Thoracic aorta (tissue), 2 donors: ENCODE data around the gene TNRC6C. TPM values are rescaled to one million over a fixed set of nuclear protein-coding genes. Genes with fewer than 3 reads are reported as not detected.

ENCODE experiments used
- ATAC-seq: fragments of 150-250 bp; one replicate; pipeline ENCODE4 v1.8.0; 2017; ENCODE audit warnings: low read depth; ENCODE audit not compliant: insufficient number of reproducible peaks, low FRiP score
- DNase-seq: peaks from one replicate; pipeline ENCODE4 v3.0.0-alpha.2; 2020; ENCODE audit warnings: low spot score
- H3K27ac ChIP-seq, 2 donors: fragments of 200-600 bp; sonication (generic); 1 replicate in 1 of 2; 2 replicates in 1 of 2; pipeline ENCODE4 v1.5.1; 2016; ENCODE audit warnings: mild to moderate bottlenecking in 2 of 2, moderate library complexity in 2 of 2
- H3K27me3 ChIP-seq: fragments of 200-600 bp; sonication (generic); replicated peaks from 2 replicates; pipeline ENCODE4 v1.6.0; 2016; ENCODE audit warnings: mild to moderate bottlenecking; ENCODE audit not compliant: insufficient read depth
- H3K36me3 ChIP-seq: fragments of 200-600 bp; sonication (generic); one replicate; pipeline ENCODE4 v1.5.1; 2016
- H3K4me1 ChIP-seq, 2 donors: fragments of 200-600 bp; sonication (generic); 1 replicate in 1 of 2; 2 replicates in 1 of 2; pipeline versions ENCODE4 v1.5.1 to v1.6.0; 2016; ENCODE audit warnings: low read depth in 2 of 2, mild to moderate bottlenecking in 1 of 2; ENCODE audit not compliant: control insufficient read depth in 1 of 2
- H3K4me3 ChIP-seq: fragments of 200-600 bp; sonication (generic); 2 replicates; pipeline ENCODE4 v1.5.1; 2016; ENCODE audit warnings: mild to moderate bottlenecking
- H3K9me3 ChIP-seq: fragments of 200-600 bp; sonication (generic); 2 replicates; pipeline ENCODE4 v1.5.1; 2016
- total RNA-seq, 2 donors: library from RNA; depleted of rRNA; stranded (reverse); fragments of >200 nt; gene quantifications; one replicate each; pipeline versions ENCODE4 v1.1.0 to v1.2.3, GENCODE V29; 2016
- TF ChIP-seq, protein P1 (sequence below): fragments of 200-600 bp; sonication (generic); IDR thresholded peaks from one replicate; pipeline ENCODE4 v1.5.1; 2019; ENCODE audit warnings: antibody characterized with exemption

TNRC6C gene
- total RNA-seq, 2 donors from 2014 or later = 27.8 to 41.1 TPM

DNA sequence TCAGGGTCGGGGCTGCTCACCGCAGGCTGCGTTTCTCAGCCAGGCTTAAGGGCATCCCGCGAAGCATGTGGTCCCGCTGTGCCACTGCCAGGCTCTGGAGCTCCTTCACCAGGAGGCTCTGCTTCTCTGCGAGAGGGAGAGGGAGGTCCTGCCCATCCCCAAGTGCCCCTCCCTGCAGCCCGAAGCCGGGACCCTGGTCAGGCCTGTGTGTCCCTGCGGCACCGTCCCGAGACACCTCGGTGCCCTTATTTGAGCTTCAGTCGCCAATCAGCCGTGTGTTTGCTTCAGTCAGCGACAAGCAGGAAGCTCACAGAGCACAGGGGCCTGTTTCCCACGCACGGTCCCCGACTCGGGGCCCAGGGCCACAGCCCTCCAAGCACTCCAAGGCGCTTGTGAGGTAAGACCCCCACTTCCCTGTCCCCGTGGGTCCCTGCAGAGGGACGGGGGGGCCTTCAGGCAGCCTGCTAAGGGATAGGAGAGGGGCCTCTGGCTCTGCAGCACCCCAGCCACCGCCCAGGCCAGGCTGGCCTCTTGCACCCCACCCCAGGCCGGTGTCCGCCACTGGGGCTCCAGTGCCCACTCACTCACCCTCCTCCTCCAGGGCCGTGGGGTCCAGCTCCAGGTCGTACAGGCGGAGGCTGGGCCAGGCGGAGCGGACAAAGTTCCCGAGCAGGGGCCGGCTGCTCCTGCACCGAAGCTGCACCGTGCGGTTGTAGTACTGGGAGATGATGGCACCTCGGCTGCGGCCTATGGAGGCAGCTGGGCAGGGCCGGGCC is 166.8 kb downstream of the TNRC6C start:
- H3K9me3 ChIP-seq = no peaks in the 10 kb centered on the region
- H3K27me3 ChIP-seq = no peaks in the 10 kb centered on the region
- no peak for ATAC-seq
- H3K27ac ChIP-seq = no peak overlapping the region
- DNase-seq = no peak
- H3K4me3 ChIP-seq = no peak overlapping the region
- peaks cover 19 to 38% of the 10 kb centered on the region in 2 donors for H3K4me1 ChIP-seq
- TF ChIP-seq, protein P1, sequence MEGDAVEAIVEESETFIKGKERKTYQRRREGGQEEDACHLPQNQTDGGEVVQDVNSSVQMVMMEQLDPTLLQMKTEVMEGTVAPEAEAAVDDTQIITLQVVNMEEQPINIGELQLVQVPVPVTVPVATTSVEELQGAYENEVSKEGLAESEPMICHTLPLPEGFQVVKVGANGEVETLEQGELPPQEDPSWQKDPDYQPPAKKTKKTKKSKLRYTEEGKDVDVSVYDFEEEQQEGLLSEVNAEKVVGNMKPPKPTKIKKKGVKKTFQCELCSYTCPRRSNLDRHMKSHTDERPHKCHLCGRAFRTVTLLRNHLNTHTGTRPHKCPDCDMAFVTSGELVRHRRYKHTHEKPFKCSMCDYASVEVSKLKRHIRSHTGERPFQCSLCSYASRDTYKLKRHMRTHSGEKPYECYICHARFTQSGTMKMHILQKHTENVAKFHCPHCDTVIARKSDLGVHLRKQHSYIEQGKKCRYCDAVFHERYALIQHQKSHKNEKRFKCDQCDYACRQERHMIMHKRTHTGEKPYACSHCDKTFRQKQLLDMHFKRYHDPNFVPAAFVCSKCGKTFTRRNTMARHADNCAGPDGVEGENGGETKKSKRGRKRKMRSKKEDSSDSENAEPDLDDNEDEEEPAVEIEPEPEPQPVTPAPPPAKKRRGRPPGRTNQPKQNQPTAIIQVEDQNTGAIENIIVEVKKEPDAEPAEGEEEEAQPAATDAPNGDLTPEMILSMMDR = no peak
- no peaks in the 10 kb centered on the region for H3K36me3 ChIP-seq

DNA sequence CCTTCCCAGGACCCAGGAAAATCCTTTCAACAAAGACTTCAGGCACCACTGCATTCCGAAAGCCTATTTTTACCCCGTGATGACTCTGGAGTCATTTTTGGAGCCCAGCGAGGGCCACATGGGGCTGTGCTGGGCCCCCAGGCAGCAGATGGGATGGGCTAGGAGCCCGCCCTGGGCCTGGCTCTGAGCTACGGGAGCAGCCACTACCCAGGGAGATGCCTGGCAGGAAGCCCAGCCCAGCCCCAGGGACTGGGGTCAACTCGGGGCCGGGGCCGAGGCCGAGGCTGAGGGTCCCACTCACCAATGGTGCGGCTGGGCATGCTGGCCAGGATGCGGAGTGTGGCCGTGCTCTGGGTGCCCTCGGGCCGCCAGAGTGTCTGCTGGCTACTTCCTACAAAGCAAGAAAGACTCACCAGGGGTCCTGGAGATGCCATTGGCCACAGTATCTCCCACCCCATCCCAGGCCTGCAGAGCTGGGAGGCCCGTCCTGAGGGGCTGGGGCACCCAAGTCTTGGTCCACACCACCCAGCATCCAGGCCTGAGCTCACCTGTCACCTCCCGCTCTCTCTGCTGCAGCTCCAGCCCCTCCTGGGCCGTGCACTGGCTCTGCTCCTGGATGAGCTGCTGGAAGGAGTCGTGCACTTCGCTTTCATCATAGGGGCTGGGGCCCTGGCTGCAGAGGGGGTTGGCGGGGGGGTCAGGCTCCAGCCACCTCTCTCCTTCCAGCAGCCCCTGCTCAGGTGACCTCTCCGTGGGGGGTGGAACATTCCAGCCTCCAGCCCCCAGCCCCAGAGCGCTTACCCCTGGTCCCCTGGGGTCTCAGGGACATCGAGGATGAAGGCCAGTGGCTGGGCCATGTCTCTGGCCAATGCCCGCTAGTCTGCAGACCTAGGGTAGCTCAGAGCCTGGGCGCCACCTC is 167.7 kb downstream of the TNRC6C start:
- Histone ChIP-seq H3K9me3 (no peaks in the 10 kb centered on the region), H3K27ac (no peak overlapping the region), H3K27me3 (no peaks in the 10 kb centered on the region), H3K4me3 (no peak overlapping the region), H3K36me3 (no peaks in the 10 kb centered on the region), H3K4me1 (peaks cover 19 to 38% of the 10 kb centered on the region in 2 donors)
- TF ChIP-seq, protein P1 = no peak
- ATAC-seq (no peak), DNase-seq (no peak)

DNA sequence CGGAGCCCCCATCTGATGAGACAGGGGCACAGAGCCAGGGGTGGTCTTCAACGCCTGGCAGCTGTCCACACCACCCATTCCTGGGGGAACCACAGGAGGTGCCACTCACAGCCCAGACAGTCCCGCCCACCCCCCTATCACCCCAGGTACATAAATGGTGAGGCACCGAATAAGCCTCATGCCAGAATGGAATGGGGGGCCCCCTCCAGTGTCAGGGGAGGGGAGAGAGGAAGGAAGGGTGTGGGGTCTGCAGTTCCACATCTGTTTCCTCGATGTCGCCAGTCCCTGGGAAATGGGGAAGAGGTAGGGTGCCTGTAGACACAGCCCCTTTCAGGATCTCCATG is 168.4 kb downstream of the TNRC6C start:
- H3K36me3 ChIP-seq = no peaks in the 10 kb centered on the region
- no peak overlapping the region for H3K27ac ChIP-seq
- no peaks in the 10 kb centered on the region for H3K27me3 ChIP-seq
- DNase-seq = no peak
- no peaks in the 10 kb centered on the region for H3K9me3 ChIP-seq
- TF ChIP-seq, protein P1 = no peak
- H3K4me1 ChIP-seq = peaks cover 19 to 40% of the 10 kb centered on the region in 2 donors
- ATAC-seq = no peak
- peak overlapping the region; percentile 79 for H3K4me3 ChIP-seq

DNA sequence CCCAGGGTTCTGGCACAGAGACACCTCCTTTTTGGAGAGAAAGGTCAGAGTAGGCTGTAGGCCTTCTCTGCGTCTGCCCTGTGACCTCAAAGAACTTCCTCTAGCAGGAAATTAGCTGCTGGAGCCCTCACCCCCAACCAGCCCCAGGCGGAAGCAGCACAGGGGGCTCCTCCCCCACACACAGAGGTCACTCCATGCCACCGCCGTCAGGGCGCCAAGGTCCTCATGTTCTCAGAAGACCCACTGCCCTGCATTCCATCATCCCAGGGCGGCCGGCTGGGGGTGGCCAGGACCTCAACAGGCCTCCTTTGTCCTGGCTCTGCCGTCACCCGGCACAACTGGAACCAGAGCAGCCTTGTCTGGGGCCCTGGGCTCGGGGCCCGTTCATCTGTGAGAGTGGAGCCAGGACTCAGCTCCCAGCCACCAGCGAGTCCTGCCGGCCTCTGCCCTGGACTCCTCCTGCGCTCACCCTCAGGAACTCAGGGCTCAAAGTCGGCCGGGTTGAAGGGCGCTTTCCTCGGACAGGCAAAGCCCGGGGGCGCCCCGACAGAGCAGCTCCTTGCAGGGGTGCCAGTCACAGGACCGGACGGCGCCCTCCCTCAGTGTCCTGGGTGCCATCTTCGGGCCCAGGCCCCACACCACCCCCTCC is 168.9 kb downstream of the TNRC6C start:
- Histone ChIP-seq H3K4me1 (peaks cover 19 to 45% of the 10 kb centered on the region in 2 donors), H3K27me3 (no peaks in the 10 kb centered on the region), H3K9me3 (no peaks in the 10 kb centered on the region), H3K27ac (peak overlapping the region in 1 of 2 donors; percentile 57), H3K4me3 (peak overlapping the region; percentile 79), H3K36me3 (no peaks in the 10 kb centered on the region)
- DNase-seq (no peak), ATAC-seq (peak; percentile 1)
- TF ChIP-seq, protein P1 = no peak
